Measurements from ENCODE around the gene ACTMAP.

Gene ACTMAP

GRCh38 chr19:40721936-40722661, 28.2 kb downstream of the ACTMAP start:
- in situ Hi-C loops (cut with HindIII; ENCODE audit: low sequenced_read_pairs): no loop called here

- in situ Hi-C loops (cut with HindIII; ENCODE audit: low sequenced_read_pairs): no loop called here
These were observed 29.2 kb downstream of the ACTMAP start for GRCh38 chr19:40721140-40721486.

GRCh38 chr19:40719414-40719894, 30.8 kb downstream of the ACTMAP start:
- in situ Hi-C loops (cut with HindIII; ENCODE audit: low sequenced_read_pairs): no loop called here

- in situ Hi-C loops (cut with HindIII; ENCODE audit: low sequenced_read_pairs): no loop called here
These were observed 31.4 kb downstream of the ACTMAP start for GRCh38 chr19:40718774-40719391.

- in situ Hi-C loops (cut with HindIII; ENCODE audit: low sequenced_read_pairs): no loop called here
These were observed 32.1 kb downstream of the ACTMAP start for GRCh38 chr19:40717880-40718773.

- in situ Hi-C loops (cut with HindIII; ENCODE audit: low sequenced_read_pairs): no loop called here
These were observed 32.9 kb downstream of the ACTMAP start for GRCh38 chr19:40717325-40717879.

- in situ Hi-C loops (cut with HindIII; ENCODE audit: low sequenced_read_pairs): no loop called here
These were observed 33.6 kb downstream of the ACTMAP start, which contains the start of the genes COQ8B and ITPKC for GRCh38 chr19:40716482-40717324. Gene COQ8B (minus strand): TSS chr19:40716886. CDS start chr19:40714632, 2,254 bp downstream. Gene ITPKC (plus strand): TSS chr19:40717112. CDS start chr19:40717136, 24 bp downstream.

- in situ Hi-C loops (cut with HindIII; ENCODE audit: low sequenced_read_pairs): no loop called here
These were observed 34.2 kb downstream of the ACTMAP start for GRCh38 chr19:40716031-40716481.

GRCh38 chr19:40714441-40715299, 35.6 kb downstream of the ACTMAP start:
- in situ Hi-C loops (cut with HindIII; ENCODE audit: low sequenced_read_pairs): no loop called here

- in situ Hi-C loops (cut with HindIII; ENCODE audit: low sequenced_read_pairs): no loop called here
These were observed 36.3 kb downstream of the ACTMAP start for GRCh38 chr19:40713939-40714338.

GRCh38 chr19:40709817-40710216, 40.5 kb downstream of the ACTMAP start:
- in situ Hi-C loops (cut with HindIII; ENCODE audit: low sequenced_read_pairs): no loop called here

GRCh38 chr19:40707615-40708014, 42.7 kb downstream of the ACTMAP start:
- in situ Hi-C loops (cut with HindIII; ENCODE audit: low sequenced_read_pairs): no loop called here

GRCh38 chr19:40705950-40706619, 44.2 kb downstream of the ACTMAP start:
- in situ Hi-C loops (cut with HindIII; ENCODE audit: low sequenced_read_pairs): no loop called here

GRCh38 chr19:40705362-40705651, 45.0 kb downstream of the ACTMAP start:
- in situ Hi-C loops (cut with HindIII; ENCODE audit: low sequenced_read_pairs): no loop called here

GRCh38 chr19:40704491-40705361, 45.6 kb downstream of the ACTMAP start:
- in situ Hi-C loops (cut with HindIII; ENCODE audit: low sequenced_read_pairs): no loop called here

- in situ Hi-C loops (cut with HindIII; ENCODE audit: low sequenced_read_pairs): no loop called here
These were observed 47.1 kb downstream of the ACTMAP start for GRCh38 chr19:40703029-40703755.

- in situ Hi-C loops (cut with HindIII; ENCODE audit: low sequenced_read_pairs): no loop called here
These were observed 47.8 kb downstream of the ACTMAP start for GRCh38 chr19:40702337-40703012.

Measured in DLD1 (cell line).